ENCODE measurements around the gene CTU2. TPM values are rescaled to one million over a fixed set of nuclear protein-coding genes. Genes with fewer than 3 reads are reported as not detected.

The CTU2 gene
- total and polyA plus RNA-seq, 2 of the 8 experiments (the other 6 are each of a cell fraction or from before 2014, with no cell fraction given): 32.7 to 42.9 TPM

DNA sequence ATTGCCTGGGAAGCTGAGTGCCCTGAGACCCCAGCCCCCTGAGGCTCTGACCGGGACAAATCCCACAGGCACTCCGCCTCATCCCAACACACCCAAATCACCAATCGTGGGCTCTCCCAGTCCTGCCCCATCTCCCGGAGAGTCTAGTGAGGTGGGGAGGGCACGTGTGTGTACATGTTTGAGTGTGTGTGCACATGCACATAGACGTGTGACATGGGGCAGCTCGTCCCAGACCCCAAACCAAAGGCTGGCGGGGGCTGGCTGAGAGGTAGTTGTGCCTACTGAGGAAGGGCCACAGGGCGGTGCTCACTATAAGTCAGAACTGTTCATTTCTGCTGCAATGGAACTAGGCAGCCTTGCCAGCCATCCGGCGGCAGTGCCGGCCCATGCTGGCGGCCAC, 28.6 kb upstream of the CTU2 start (continued):
- TF ChIP-seq, protein P1, sequence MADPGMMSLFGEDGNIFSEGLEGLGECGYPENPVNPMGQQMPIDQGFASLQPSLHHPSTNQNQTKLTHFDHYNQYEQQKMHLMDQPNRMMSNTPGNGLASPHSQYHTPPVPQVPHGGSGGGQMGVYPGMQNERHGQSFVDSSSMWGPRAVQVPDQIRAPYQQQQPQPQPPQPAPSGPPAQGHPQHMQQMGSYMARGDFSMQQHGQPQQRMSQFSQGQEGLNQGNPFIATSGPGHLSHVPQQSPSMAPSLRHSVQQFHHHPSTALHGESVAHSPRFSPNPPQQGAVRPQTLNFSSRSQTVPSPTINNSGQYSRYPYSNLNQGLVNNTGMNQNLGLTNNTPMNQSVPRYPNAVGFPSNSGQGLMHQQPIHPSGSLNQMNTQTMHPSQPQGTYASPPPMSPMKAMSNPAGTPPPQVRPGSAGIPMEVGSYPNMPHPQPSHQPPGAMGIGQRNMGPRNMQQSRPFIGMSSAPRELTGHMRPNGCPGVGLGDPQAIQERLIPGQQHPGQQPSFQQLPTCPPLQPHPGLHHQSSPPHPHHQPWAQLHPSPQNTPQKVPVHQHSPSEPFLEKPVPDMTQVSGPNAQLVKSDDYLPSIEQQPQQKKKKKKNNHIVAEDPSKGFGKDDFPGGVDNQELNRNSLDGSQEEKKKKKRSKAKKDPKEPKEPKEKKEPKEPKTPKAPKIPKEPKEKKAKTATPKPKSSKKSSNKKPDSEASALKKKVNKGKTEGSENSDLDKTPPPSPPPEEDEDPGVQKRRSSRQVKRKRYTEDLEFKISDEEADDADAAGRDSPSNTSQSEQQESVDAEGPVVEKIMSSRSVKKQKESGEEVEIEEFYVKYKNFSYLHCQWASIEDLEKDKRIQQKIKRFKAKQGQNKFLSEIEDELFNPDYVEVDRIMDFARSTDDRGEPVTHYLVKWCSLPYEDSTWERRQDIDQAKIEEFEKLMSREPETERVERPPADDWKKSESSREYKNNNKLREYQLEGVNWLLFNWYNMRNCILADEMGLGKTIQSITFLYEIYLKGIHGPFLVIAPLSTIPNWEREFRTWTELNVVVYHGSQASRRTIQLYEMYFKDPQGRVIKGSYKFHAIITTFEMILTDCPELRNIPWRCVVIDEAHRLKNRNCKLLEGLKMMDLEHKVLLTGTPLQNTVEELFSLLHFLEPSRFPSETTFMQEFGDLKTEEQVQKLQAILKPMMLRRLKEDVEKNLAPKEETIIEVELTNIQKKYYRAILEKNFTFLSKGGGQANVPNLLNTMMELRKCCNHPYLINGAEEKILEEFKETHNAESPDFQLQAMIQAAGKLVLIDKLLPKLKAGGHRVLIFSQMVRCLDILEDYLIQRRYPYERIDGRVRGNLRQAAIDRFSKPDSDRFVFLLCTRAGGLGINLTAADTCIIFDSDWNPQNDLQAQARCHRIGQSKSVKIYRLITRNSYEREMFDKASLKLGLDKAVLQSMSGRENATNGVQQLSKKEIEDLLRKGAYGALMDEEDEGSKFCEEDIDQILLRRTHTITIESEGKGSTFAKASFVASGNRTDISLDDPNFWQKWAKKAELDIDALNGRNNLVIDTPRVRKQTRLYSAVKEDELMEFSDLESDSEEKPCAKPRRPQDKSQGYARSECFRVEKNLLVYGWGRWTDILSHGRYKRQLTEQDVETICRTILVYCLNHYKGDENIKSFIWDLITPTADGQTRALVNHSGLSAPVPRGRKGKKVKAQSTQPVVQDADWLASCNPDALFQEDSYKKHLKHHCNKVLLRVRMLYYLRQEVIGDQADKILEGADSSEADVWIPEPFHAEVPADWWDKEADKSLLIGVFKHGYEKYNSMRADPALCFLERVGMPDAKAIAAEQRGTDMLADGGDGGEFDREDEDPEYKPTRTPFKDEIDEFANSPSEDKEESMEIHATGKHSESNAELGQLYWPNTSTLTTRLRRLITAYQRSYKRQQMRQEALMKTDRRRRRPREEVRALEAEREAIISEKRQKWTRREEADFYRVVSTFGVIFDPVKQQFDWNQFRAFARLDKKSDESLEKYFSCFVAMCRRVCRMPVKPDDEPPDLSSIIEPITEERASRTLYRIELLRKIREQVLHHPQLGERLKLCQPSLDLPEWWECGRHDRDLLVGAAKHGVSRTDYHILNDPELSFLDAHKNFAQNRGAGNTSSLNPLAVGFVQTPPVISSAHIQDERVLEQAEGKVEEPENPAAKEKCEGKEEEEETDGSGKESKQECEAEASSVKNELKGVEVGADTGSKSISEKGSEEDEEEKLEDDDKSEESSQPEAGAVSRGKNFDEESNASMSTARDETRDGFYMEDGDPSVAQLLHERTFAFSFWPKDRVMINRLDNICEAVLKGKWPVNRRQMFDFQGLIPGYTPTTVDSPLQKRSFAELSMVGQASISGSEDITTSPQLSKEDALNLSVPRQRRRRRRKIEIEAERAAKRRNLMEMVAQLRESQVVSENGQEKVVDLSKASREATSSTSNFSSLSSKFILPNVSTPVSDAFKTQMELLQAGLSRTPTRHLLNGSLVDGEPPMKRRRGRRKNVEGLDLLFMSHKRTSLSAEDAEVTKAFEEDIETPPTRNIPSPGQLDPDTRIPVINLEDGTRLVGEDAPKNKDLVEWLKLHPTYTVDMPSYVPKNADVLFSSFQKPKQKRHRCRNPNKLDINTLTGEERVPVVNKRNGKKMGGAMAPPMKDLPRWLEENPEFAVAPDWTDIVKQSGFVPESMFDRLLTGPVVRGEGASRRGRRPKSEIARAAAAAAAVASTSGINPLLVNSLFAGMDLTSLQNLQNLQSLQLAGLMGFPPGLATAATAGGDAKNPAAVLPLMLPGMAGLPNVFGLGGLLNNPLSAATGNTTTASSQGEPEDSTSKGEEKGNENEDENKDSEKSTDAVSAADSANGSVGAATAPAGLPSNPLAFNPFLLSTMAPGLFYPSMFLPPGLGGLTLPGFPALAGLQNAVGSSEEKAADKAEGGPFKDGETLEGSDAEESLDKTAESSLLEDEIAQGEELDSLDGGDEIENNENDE (IDR thresholded peaks at IDR 0.05; ENCODE audit: insufficient replicate concordance, low read length): no peak
- TF ChIP-seq SIRT6 (IDR thresholded peaks at IDR 0.05; ENCODE audit: low read length) (no peak), NANOG (IDR thresholded peaks at IDR 0.05; ENCODE audit: insufficient read depth, low read depth, low read length, poor library complexity, severe bottlenecking) (no peak), POLR2A (IDR thresholded peaks at IDR 0.05; ENCODE audit: control extremely low read depth in 1 of 2, low read depth in 2 of 2, low read length in 2 of 2) (no peak), HDAC6 (IDR thresholded peaks at IDR 0.05; ENCODE audit: low read depth, low read length) (no peak), EZH2 (IDR thresholded peaks at IDR 0.05; ENCODE audit: low read depth, low read length, severe bottlenecking) (no peak), TAF7 (optimal IDR thresholded peaks at IDR 0.05; ENCODE audit: borderline replicate concordance, low read depth, low read length) (no peak)
- TF ChIP-seq, protein P2, sequence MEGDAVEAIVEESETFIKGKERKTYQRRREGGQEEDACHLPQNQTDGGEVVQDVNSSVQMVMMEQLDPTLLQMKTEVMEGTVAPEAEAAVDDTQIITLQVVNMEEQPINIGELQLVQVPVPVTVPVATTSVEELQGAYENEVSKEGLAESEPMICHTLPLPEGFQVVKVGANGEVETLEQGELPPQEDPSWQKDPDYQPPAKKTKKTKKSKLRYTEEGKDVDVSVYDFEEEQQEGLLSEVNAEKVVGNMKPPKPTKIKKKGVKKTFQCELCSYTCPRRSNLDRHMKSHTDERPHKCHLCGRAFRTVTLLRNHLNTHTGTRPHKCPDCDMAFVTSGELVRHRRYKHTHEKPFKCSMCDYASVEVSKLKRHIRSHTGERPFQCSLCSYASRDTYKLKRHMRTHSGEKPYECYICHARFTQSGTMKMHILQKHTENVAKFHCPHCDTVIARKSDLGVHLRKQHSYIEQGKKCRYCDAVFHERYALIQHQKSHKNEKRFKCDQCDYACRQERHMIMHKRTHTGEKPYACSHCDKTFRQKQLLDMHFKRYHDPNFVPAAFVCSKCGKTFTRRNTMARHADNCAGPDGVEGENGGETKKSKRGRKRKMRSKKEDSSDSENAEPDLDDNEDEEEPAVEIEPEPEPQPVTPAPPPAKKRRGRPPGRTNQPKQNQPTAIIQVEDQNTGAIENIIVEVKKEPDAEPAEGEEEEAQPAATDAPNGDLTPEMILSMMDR (IDR thresholded peaks at IDR 0.05; ENCODE audit: control extremely low read depth in 1 of 3, insufficient read depth in 1 of 3, low read depth in 1 of 3, low read length in 3 of 3): no peak
- TF ChIP-seq, protein P3, sequence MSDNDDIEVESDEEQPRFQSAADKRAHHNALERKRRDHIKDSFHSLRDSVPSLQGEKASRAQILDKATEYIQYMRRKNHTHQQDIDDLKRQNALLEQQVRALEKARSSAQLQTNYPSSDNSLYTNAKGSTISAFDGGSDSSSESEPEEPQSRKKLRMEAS (IDR thresholded peaks at IDR 0.05): no peak

Measured in H1 (cell line).